Endometrial microvascular endothelial cells (primary cell): ENCODE data around the gene AHCYL1. TPM values are rescaled to one million over a fixed set of nuclear protein-coding genes. Genes with fewer than 3 reads are reported as not detected.

Experiments used
- in situ Hi-C: cut with HindIII; loops from 2 replicates; pipeline ENCODE4 v1.10.0; 2017; ENCODE audit warnings: low sequenced_read_pairs, low pct_unique_long_range_greater_than_20kb; ENCODE audit errors: inconsistent ontology term
- total RNA-seq: library from RNA; depleted of rRNA; stranded (reverse); fragments of >200 nt; gene quantifications from one replicate; pipeline ENCODE4 v1.2.3, GENCODE V29; 2015; ENCODE audit errors: inconsistent ontology term

Gene AHCYL1
- total RNA-seq, 1 donor from 2014 or later, result 38.9 TPM

DNA sequence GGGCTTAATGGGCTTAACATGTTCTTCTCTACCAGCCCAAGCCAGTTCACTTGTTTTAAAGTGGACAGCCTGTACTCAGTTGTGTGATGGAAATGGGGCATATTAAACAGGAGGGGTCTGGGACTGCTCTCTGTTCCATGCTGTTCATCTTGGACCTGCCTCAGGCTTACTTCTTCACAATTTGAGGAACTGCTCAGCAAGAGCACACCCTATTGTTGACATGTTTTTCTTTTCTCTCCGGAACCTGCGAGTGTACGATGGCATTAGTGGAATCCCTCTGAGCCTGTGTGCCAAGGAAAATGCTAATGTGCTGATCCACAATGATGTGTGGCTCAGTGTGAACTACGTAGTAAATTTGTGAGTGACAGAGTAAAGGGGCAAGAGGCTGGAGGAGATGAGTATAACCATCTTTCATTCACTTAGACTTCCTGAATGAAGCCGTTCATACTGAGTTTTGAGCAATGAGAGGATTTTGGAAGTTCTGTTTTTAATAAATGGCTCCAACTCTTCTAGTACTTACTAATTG, 6.9 kb downstream of the AHCYL1 start:
- in situ Hi-C loops, result no loop called here

DNA sequence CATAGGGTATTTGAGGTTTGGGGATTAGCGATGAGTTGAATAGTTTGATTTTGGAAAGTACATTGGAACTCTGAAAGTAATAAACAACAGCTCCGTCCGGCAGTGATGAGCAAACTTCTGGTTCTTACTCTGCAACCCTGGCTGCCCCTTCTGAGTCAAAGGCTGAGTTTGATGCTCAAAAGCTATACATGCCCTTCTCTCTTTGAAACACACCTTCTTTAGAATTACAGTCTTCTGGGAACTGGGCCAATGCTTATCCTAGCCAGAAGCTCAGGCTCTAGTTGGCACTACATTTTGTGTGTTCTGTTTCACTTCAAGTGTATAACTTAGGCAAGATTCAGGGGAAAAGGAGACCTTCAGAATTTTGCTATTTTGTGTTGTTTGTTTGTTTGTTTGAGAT, 9.3 kb downstream of the AHCYL1 start:
- in situ Hi-C loops, result no loop called here

DNA sequence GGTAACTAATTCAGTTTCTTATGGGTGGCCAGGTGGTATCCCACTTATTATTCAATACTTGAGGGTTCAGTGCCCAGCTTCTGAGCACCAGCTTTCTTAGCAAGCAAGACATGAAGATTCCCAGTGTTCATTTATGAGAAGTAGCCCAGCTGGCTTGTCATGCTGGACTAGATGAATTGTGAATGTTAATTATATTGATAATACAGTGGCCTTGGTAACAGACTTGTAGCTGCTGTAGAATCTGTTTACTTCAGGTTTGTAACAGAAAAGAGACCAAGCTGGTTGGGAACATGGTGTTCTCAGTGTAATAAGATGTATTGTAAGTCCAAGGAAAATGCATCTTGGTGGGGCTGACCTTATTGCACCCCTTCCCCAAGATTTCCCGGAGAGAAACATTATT, 10.1 kb downstream of the AHCYL1 start:
- in situ Hi-C loops, result no loop called here

DNA sequence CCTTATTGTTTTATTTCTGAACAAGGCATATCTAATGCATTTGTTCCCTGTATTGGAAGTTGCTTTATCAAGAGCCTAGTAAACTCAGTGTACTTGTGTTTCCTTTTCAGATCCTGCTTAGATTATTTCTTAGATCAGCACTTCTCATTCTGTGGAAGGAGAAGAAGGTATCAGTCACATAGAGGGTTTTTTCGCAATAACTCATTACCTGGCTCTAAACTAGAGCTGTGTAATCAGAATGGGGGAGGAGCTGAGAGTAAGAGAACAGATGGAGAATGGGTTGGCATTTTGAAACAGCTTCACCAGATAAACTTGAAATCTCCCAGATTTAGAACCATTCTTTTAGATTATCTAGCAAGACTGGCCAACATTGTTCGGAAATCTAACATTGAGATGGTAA, 11.0 kb downstream of the AHCYL1 start:
- in situ Hi-C loops, result no loop called here

DNA sequence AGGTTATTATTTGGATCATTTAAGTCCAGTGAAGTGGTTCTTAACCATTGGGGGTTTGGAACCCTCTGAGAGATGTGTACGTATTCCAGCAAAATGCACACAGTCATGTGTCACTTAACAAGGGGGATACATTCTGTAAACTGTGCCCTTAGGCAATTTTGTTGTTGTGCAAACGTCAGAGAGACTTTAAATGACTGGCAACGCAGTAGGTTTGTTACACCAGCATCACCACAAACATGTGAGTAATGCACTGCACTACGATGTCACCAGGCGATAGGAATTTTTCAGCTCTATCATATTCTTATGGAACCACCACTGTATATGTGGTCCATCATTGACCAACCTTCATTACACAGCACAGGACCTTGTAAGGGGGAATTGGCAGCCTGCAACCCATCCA, 11.9 kb downstream of the AHCYL1 start:
- in situ Hi-C loops, result no loop called here

DNA sequence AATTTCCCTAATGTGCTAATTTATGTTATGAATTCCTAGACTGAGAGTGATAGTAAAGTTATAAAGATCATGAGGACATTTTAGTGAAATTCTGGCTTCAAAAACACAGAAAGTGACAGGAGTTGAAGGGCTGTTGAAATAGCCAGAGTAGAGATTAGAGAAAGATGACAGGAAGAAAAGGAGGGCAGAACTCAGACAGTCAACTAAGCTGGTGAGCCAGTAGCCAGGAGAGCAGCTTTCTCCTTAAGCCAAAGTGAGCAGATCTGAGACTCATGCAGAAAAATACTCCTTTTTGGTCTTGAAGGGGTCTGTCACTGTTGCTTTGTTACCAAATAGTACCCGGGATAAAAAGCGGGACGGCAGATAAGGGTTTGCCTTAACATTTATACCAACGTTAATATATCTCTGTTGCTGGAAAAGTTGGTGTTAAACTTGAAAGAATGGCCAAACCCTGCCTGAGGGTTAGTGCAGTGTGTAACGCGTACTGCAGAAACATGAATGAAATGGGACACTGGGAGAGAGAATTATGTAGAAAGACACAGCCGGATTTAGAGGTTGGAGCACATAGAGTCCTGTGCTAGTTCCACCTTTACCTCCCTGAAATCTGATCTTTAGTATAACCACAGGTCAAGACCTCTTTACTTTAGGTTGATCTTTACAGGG, 12.8 kb downstream of the AHCYL1 start:
- in situ Hi-C loops, result no loop called here

DNA sequence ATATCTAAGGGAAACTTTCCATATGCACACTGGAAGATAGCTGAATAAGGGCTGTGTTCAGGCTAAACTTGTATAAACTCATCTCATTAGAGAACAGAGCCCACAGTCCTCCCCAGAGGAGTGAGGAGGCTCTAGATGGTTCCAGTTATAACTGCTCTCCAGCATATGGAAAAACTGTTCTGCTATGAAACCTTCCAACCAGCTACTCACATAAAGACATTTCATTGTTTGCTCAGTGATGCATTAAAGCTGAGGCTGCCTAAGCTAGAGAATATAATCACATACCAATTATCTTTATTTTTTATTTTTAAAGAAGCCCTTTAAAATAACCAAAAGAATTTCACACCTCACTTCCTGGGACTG, 13.3 kb downstream of the AHCYL1 start:
- in situ Hi-C loops, result no loop called here

DNA sequence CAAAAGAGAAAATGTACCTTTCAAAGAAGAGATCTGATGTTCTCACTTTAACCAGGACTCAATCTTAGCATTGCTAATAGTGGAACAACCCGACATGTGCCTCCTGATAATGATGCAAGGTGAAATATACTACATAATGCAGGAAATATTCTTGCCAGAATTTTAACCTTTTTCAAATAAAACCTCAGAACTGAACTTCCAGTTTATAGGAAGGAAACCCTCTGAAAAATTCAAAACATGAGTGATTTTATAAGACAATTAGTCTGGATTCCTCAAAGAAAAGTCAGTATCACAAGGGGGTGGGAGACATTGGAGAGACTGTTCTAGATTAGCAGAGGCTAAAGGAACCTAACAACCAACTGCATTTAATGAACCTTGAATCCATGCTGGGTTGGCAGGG, 18.1 kb downstream of the AHCYL1 start:
- in situ Hi-C loops, result no loop called here

DNA sequence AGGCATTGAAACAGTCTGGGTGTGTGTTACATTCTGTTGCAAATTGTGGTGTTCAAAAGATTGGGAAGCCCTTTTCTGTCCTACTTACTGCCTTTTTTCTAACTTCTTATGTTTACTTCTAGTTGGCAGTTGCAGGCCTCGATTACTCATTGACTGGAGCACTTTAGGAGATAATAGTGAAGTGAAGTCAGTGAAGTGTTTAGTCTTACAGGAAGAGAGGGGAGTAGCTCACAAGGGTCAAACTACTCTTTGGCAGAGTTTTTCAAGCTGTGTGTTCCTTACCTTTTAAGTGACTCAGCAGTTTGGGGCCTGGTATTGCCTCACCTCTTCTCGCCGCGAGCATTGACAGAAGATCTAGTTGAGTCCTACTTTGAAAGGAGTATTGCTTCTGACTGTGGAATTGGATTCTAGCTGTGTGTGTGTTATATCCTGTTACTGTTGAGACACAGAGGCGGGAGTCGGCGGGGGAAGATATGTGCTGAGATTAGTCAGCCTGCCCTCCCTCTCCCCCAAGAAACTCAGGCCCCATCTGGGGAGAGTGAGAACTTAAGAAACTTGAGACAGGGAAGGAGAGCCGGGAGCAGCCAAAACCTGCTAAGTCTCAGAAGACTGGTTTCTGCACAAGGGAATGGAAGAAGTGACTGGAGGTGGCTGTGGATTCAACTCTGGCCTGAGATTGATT, 19.3 kb downstream of the AHCYL1 start:
- in situ Hi-C loops, result no loop called here

DNA sequence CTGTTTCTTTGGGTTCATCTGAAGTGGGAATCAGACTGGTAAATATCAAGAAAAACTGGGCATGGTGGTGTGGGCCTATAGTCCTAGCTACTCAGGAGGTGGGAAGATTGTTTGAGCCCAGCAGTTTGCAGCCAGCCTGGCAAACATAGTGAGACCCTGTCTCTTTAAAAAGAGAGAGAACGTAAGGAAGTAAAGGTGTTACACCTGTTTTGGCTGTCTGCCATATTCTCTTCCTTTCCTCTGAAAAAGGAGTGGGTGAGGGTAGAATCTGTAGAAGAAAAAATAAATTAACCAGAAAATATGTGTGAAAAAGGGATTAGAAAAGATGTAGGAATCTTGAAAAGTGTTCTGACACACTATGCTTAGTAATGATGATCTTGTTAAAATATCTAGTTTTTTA, 20.0 kb downstream of the AHCYL1 start:
- in situ Hi-C loops, result no loop called here

DNA sequence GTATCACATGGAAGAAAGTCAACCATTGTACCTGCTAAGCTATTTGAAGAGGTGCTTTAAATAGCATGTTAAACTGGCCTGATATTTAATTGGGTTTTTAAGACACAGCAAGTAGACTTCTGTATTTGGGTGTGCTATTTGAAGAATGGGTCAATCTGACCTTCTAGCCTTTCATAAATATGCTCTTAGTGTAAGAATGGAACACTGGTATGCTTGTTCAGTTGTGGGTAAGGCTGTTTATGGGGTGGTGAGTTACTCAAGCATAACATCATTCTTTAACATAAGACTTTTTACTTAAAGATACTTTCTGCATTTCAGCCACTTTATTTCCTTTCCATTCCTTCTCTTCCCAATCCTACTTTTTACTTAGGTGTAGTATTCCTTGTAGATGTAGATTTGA, 21.4 kb downstream of the AHCYL1 start:
- in situ Hi-C loops, result no loop called here

DNA sequence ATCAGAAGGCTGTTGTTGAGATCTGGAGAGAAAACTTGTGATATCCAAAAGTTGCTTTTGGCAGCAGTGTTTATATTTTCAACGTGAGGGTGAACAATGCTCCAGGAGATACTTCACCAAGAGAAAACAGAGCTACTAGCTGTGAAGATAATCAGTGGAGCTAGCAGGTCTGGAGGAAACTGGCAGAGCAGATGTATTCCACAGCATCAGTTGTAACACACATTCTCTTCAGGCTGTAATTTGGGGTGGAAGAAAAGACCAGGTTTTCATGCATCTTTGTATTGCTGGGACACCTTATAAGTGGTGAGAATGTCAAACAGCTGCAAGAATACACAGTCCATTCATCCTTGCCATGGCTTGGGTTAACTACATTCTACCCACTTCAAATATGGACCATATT, 22.0 kb downstream of the AHCYL1 start:
- in situ Hi-C loops, result no loop called here

DNA sequence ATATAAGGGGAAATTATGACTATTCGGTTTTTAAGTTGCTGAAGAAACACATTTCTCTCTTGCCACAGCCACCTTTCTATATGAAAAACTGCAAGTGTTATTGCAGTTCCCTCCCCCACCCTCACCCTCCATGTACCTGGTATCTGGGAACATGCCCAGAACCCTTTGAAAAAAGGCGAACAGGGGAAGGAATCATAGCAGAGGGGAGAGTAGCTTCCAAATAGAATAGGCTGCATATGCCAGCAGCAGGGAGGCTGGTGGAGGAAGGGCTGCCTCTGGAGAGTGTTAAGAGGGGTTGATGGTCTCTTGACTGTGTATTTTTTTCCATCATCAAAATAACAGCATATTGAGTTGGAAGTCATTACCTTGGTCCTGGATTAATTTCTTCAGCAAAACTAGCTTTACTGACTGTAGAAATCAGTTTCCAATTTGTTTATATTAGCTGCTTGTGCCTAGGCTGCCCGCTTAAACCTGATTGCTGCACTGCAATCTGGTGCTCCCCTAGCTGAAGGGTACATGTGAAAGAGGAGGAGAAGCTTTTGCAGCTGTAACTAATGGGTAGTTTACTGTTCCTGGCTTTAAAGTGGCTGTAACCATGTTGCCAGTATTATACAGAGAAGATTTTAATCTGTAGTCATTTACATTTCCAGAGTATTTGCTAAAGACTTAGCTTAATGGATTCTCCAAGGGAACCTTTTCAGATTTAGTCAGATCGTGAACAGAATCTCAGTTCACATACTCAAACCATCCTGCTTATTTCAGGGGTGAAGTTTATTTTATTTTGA, 22.7 kb downstream of the AHCYL1 start:
- in situ Hi-C loops, result no loop called here

DNA sequence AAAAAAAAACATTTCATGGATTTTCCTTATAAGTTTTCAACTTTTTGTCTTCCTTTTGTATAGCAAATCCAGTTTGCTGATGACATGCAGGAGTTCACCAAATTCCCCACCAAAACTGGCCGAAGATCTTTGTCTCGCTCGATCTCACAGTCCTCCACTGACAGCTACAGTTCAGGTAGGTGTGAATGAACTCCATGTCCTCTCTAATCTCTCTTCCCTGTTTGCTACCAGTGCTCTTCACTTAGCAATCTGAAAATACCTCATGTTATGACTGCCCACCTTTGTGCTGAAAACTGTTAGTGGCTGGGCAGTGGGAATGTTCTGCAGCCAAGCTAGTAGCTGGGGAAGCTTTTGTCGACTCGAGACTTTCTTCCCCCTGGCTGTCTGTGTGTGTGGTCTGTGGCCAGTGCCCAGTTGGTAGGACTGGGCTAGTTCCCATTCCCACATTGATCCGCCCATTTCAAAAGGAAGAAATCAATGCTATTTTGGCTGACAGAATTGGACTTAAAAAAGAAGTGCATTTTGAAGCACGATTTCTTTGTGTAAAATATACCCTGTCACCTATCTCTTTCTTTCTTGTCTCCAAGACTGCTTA, 24.5 kb downstream of the AHCYL1 start:
- in situ Hi-C loops, result no loop called here

DNA sequence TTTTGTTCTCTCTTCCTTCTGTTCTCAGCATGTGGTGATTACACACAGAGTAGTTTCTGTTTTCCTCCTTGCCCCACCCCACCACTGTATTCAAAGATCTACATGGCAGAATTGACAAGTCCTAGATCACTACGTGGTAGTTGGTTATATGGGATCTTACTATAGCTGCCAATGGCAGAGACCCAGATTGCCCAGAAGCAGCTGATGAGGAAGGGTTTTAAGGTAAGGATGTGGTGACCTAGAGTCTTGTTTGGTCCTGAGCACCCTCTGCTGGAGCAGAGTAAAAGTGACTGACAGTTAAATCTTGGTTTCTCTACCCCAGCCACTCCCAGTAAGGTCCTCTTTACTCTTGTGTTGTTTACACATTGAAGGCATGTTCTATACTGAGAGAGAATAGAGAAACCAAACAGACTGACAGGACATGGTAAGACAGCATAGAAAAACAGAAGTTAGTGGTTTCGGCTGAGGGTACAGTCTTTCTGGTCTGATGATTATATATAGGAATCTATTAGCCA, 27.0 kb downstream of the AHCYL1 start:
- in situ Hi-C loops, result no loop called here

DNA sequence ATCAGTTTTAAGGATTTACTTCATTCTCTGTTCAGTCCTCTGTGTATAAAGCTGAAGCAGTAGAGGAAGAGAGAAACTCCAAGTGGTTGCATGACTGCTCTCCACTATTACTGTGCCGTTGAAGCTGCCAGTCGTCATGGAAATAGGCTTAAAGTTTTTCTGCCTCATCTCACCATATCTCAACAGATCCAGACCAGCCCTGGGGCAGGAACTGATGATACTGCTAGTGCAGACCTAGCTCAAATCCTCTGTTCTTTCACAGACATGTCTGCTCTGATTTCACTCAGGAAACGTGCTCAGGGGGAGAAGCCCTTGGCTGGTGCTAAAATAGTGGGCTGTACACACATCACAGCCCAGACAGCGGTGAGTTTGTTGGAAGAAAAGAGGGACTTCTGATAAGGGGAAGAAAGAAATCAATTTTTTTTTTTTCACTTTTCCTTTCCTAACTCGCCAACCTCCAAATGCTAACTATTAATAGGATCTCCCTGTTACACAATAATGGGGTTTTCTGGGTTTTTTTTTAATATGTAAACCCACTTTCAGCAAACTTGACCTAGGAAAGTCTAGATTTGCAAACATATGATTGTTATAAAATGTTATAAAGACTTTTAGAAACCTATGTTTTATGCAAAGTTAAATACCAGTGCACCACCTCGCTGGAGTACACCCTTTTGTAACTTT, 27.7 kb downstream of the AHCYL1 start:
- in situ Hi-C loops, result no loop called here

DNA sequence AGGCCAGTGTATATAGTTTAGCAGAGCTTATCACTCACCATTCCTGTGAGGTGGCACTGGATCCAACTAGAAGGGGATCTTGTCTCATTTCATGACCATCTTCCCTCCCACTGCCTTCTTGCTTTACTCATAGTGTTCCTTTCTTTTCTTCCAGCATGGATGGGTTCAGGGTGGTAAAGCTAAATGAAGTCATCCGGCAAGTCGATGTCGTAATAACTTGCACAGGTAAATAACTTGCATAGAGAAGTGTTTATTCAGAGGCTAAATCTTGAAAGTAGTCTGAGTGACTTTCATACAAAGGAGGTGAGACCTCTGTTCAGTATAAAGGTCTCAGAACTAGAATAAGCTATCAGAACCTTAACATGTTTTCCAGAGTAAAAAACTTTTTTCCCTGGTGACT, 33.2 kb downstream of the AHCYL1 start:
- in situ Hi-C loops, result no loop called here

DNA sequence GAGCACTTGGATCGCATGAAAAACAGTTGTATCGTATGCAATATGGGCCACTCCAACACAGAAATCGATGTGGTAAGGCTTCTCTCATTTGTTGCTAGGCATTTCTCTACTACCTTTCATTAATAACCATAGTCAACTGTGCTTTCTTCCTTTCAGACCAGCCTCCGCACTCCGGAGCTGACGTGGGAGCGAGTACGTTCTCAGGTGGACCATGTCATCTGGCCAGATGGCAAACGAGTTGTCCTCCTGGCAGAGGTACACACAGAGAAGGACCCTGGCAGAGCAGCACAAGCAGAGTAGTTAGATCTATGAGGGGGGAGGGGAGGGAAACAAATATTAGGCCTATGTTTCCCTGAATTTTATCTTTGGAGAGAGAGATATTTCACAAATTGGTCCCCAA, 33.8 kb downstream of the AHCYL1 start:
- in situ Hi-C loops, result no loop called here

DNA sequence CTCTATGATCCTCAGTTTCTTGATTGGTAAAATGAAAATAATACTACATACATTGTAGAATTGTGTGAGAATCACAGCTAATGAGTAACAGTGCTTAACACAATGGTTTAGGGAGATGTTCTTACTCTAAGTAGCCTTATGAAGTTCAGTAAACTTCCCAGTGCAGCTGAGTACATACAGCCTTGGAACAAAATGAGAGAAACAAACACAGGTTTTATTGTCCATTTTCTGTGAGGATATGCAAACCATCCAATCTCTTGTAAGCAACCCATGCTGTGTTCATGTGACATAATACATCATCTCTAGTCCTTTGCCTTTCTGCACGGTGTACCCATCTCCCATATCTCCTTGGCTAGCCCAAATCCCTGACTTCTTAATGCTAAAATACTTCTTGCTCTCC, 35.2 kb downstream of the AHCYL1 start:
- in situ Hi-C loops, result no loop called here
